ENCODE results near the gene MYRFL.

Gene MYRFL

GRCh38 chr12:69840727-69841126, 15.7 kb downstream of the MYRFL start:
- Histone ChIP-seq H3K27me3 (ENCODE audit: low read depth, low read length) (no peaks in the 10 kb centered on the region), H3K4me2 (ENCODE audit: low read length) (no peak overlapping the region), H2AFZ (ENCODE audit: low read depth, low read length) (no peak overlapping the region), H3K79me2 (ENCODE audit: low read length) (no peaks in the 10 kb centered on the region), H4K20me1 (ENCODE audit: insufficient read depth, low read length) (no peaks in the 10 kb centered on the region), H3K9me3 (ENCODE audit: insufficient read depth, low read length) (no peaks in the 10 kb centered on the region), H3K36me3 (replicated peaks; ENCODE audit: low read depth, low read length) (no peaks in the 10 kb centered on the region), H3K27ac (ENCODE audit: low read length) (no peak overlapping the region), H3K4me1 (ENCODE audit: low read length) (0 out of 2 replicates have a peak, but pooled peaks cover 4% of the 10 kb centered on the region), H3K4me3 (ENCODE audit: low read length) (no peak overlapping the region), H3K9ac (ENCODE audit: low read length) (no peak overlapping the region)
- TF ChIP-seq EZH2phosphoT487 (IDR thresholded peaks at IDR 0.05; ENCODE audit: low read depth) (no peak), CTCF (IDR thresholded peaks at IDR 0.05; ENCODE audit: low read depth, low read length) (no peak)

GRCh38 chr12:69843608-69844007, 18.6 kb downstream of the MYRFL start:
- H3K27ac ChIP-seq (ENCODE audit: low read length): no peak overlapping the region
- H2AFZ ChIP-seq (ENCODE audit: low read depth, low read length): no peak overlapping the region
- H3K4me2 ChIP-seq (ENCODE audit: low read length): no peak overlapping the region
- H3K9ac ChIP-seq (ENCODE audit: low read length): no peak overlapping the region
- H3K36me3 ChIP-seq (replicated peaks; ENCODE audit: low read depth, low read length): no peaks in the 10 kb centered on the region
- no peaks in the 10 kb centered on the region for H3K27me3 ChIP-seq (ENCODE audit: low read depth, low read length)
- TF ChIP-seq CTCF (IDR thresholded peaks at IDR 0.05; ENCODE audit: low read depth, low read length) (no peak), EZH2phosphoT487 (IDR thresholded peaks at IDR 0.05; ENCODE audit: low read depth) (no peak)
- no peaks in the 10 kb centered on the region for H3K79me2 ChIP-seq (ENCODE audit: low read length)
- H3K4me3 ChIP-seq (ENCODE audit: low read length): no peak overlapping the region
- no peaks in the 10 kb centered on the region for H3K9me3 ChIP-seq (ENCODE audit: insufficient read depth, low read length)
- 0 out of 2 replicates have a peak, but pooled peaks cover 4% of the 10 kb centered on the region for H3K4me1 ChIP-seq (ENCODE audit: low read length)
- no peaks in the 10 kb centered on the region for H4K20me1 ChIP-seq (ENCODE audit: insufficient read depth, low read length)

DNA sequence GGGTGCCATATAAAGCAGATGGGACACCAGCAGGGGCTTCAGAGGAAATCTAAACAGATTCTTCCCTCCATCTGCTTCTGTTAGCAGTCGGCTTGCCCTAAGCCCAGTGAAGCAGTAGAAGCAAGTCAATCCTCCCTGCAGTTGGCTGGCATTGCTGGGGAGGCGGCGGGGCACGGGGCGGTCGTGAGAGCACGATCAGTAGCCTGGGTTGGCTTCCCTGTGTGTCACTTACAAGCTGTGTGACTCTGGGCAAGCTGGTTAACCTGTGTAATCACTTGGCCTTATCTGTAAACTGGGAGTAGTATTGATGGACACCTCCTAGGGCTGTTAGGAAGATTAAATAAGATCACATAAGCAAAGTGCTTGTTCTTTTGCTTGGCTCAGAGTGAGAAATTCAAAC, 19.4 kb downstream of the MYRFL start:
- no peak overlapping the region for H3K4me2 ChIP-seq (ENCODE audit: low read length)
- H3K79me2 ChIP-seq (ENCODE audit: low read length): no peaks in the 10 kb centered on the region
- no peaks in the 10 kb centered on the region for H3K9me3 ChIP-seq (ENCODE audit: insufficient read depth, low read length)
- H3K9ac ChIP-seq (ENCODE audit: low read length): no peak overlapping the region
- no peak overlapping the region for H2AFZ ChIP-seq (ENCODE audit: low read depth, low read length)
- H3K27ac ChIP-seq (ENCODE audit: low read length): no peak overlapping the region
- no peaks in the 10 kb centered on the region for H3K36me3 ChIP-seq (replicated peaks; ENCODE audit: low read depth, low read length)
- H3K4me1 ChIP-seq (ENCODE audit: low read length): 0 out of 2 replicates have a peak, but pooled peaks cover 4% of the 10 kb centered on the region
- no peaks in the 10 kb centered on the region for H4K20me1 ChIP-seq (ENCODE audit: insufficient read depth, low read length)
- no peak for TF ChIP-seq CTCF (IDR thresholded peaks at IDR 0.05; ENCODE audit: low read depth, low read length)
- TF ChIP-seq EZH2phosphoT487 (IDR thresholded peaks at IDR 0.05; ENCODE audit: low read depth): no peak
- H3K4me3 ChIP-seq (ENCODE audit: low read length): no peak overlapping the region
- H3K27me3 ChIP-seq (ENCODE audit: low read depth, low read length): no peaks in the 10 kb centered on the region

- Histone ChIP-seq H3K4me3 (ENCODE audit: low read length) (no peak overlapping the region), H2AFZ (ENCODE audit: low read depth, low read length) (no peak overlapping the region), H3K4me1 (ENCODE audit: low read length) (0 out of 2 replicates have a peak, but pooled peaks cover 4% of the 10 kb centered on the region), H3K27ac (ENCODE audit: low read length) (no peak overlapping the region), H3K79me2 (ENCODE audit: low read length) (no peaks in the 10 kb centered on the region), H3K4me2 (ENCODE audit: low read length) (no peak overlapping the region), H3K9ac (ENCODE audit: low read length) (no peak overlapping the region), H3K9me3 (ENCODE audit: insufficient read depth, low read length) (no peaks in the 10 kb centered on the region), H3K36me3 (replicated peaks; ENCODE audit: low read depth, low read length) (no peaks in the 10 kb centered on the region), H3K27me3 (ENCODE audit: low read depth, low read length) (no peaks in the 10 kb centered on the region), H4K20me1 (ENCODE audit: insufficient read depth, low read length) (no peaks in the 10 kb centered on the region)
- TF ChIP-seq EZH2phosphoT487 (IDR thresholded peaks at IDR 0.05; ENCODE audit: low read depth): no peak
Observed at GRCh38 chr12:69844836-69845235, 19.8 kb downstream of the MYRFL start.

All from OCI-LY3 (cell line).